Glutamatergic neuron (in vitro differentiated cells): Measurements from ENCODE around the gene NTPCR. TPM values are rescaled to one million over a fixed set of nuclear protein-coding genes. Genes with fewer than 3 reads are reported as not detected.

Experiments used
- DNase-seq: peaks from one replicate; pipeline ENCODE4 v3.0.0; 2022
- H3K27ac Mint-ChIP-seq: one replicate; pipeline ENCODE4 v1.8.0; 2020; ENCODE audit warnings: mild to moderate bottlenecking, mixed read lengths, inconsistent platforms; ENCODE audit not compliant: unreplicated experiment
- H3K27me3 Mint-ChIP-seq: one replicate; pipeline ENCODE4 v1.8.0; 2020; ENCODE audit warnings: mild to moderate bottlenecking, moderate library complexity, mixed read lengths, inconsistent platforms; ENCODE audit not compliant: unreplicated experiment
- H3K36me3 Mint-ChIP-seq: one replicate; pipeline ENCODE4 v1.8.0; 2020; ENCODE audit warnings: mild to moderate bottlenecking, mixed read lengths, inconsistent platforms; ENCODE audit not compliant: unreplicated experiment
- H3K4me1 Mint-ChIP-seq: one replicate; pipeline ENCODE4 v1.8.0; 2020; ENCODE audit warnings: mild to moderate bottlenecking, low read depth, mixed read lengths, inconsistent platforms; ENCODE audit not compliant: unreplicated experiment
- H3K4me3 Mint-ChIP-seq: one replicate; pipeline ENCODE4 v1.8.0; 2020; ENCODE audit warnings: mild to moderate bottlenecking, mixed read lengths, inconsistent platforms; ENCODE audit not compliant: unreplicated experiment
- H3K9me3 Mint-ChIP-seq: one replicate; pipeline ENCODE4 v1.8.0; 2020; ENCODE audit warnings: mild to moderate bottlenecking, moderate library complexity, mixed read lengths, inconsistent platforms; ENCODE audit not compliant: unreplicated experiment
- CTCF ChIP-seq: fragments of 200-600 bp; sonication (generic); IDR thresholded peaks from one replicate; pipeline ENCODE4 v1.5.0; 2021; ENCODE audit not compliant: partially characterized antibody, unreplicated experiment
- total RNA-seq: library from RNA; stranded (reverse); fragmentation: NEBNext Ultra II Directional; extraction: Animal tissue kit (Norgen Biotek cat#: 25700); gene quantifications from one replicate; pipeline ENCODE4 v1.2.1, GENCODE V29; 2021; ENCODE audit not compliant: unreplicated experiment

Gene NTPCR
- total RNA-seq, 1 donor from 2014 or later, result 40.7 TPM

- peaks cover 2% of the 10 kb centered on the region for H3K9me3 Mint-ChIP-seq
- DNase-seq, result no peak
- H3K36me3 Mint-ChIP-seq, result peaks cover 27% of the 10 kb centered on the region
- peaks cover 3% of the 10 kb centered on the region for H3K27me3 Mint-ChIP-seq
- H3K27ac Mint-ChIP-seq, result no peak overlapping the region
- TF ChIP-seq CTCF, result no peak
- no peak overlapping the region for H3K4me3 Mint-ChIP-seq
- H3K4me1 Mint-ChIP-seq, result no peaks in the 10 kb centered on the region
These were observed 24.6 kb downstream of the NTPCR start for GRCh38 chr1:232974971-232975370.

GRCh38 chr1:232978091-232978634, 27.8 kb downstream of the NTPCR start:
- Mint-ChIP-seq H3K27ac (no peak overlapping the region), H3K4me3 (no peak overlapping the region), H3K4me1 (peaks cover 11% of the 10 kb centered on the region), H3K36me3 (peaks cover 17% of the 10 kb centered on the region), H3K9me3 (peaks cover 4% of the 10 kb centered on the region), H3K27me3 (peaks cover 5% of the 10 kb centered on the region)
- TF ChIP-seq CTCF, result no peak
- DNase-seq, result no peak

GRCh38 chr1:232978815-232979214, 28.4 kb downstream of the NTPCR start:
- no peak for TF ChIP-seq CTCF
- peaks cover 5% of the 10 kb centered on the region for H3K27me3 Mint-ChIP-seq
- peaks cover 11% of the 10 kb centered on the region for H3K4me1 Mint-ChIP-seq
- no peak overlapping the region for H3K27ac Mint-ChIP-seq
- DNase-seq, result no peak
- H3K36me3 Mint-ChIP-seq, result peaks cover 11% of the 10 kb centered on the region
- H3K9me3 Mint-ChIP-seq, result peaks cover 4% of the 10 kb centered on the region
- H3K4me3 Mint-ChIP-seq, result no peak overlapping the region

GRCh38 chr1:232979558-232979957, 29.1 kb downstream of the NTPCR start:
- peaks cover 5% of the 10 kb centered on the region for H3K27me3 Mint-ChIP-seq
- H3K4me3 Mint-ChIP-seq, result no peak overlapping the region
- H3K36me3 Mint-ChIP-seq, result peaks cover 4% of the 10 kb centered on the region
- H3K4me1 Mint-ChIP-seq, result peaks cover 11% of the 10 kb centered on the region
- no peak overlapping the region for H3K27ac Mint-ChIP-seq
- no peak for TF ChIP-seq CTCF
- DNase-seq, result no peak
- H3K9me3 Mint-ChIP-seq, result peaks cover 5% of the 10 kb centered on the region

GRCh38 chr1:232980355-232980978, 30.1 kb downstream of the NTPCR start:
- no peak for DNase-seq
- Mint-ChIP-seq H3K4me1 (peaks cover 11% of the 10 kb centered on the region), H3K27ac (no peak overlapping the region), H3K9me3 (peaks cover 5% of the 10 kb centered on the region), H3K27me3 (peaks cover 5% of the 10 kb centered on the region), H3K4me3 (no peak overlapping the region), H3K36me3 (peaks cover 4% of the 10 kb centered on the region)
- no peak for TF ChIP-seq CTCF
